Adrenal gland (tissue), 12 donors: ENCODE data around the gene NKPD1. TPM values are rescaled to one million over a fixed set of nuclear protein-coding genes. Genes with fewer than 3 reads are reported as not detected.
"Not testable (repeated sequence)": the region's sequence is repeated elsewhere in the genome, so short reads cannot be mapped to it uniquely, and the experiment has no call there.

Experiments used
- DNase-seq, 7 donors: peaks; one replicate each; pipeline ENCODE4 v3.0.0-alpha.2; 2019 to 2020
- H3K27ac ChIP-seq, 5 donors: fragments of 200-600 bp; sonication (generic) in 4 of 5; 1 replicate in 3 of 5; 2 replicates in 2 of 5; pipeline versions ENCODE4 v1.5.1 to v1.8.0; 2016 to 2020; ENCODE audit warnings: mild to moderate bottlenecking in 1 of 5
- H3K27me3 ChIP-seq: fragments of 200-600 bp; 2 replicates; pipeline ENCODE4 v1.8.0; 2021
- H3K36me3 ChIP-seq, 2 donors: fragments of 200-600 bp; replicated peaks in 1 of 2; 1 replicate in 1 of 2; 2 replicates in 1 of 2; pipeline versions ENCODE4 v1.5.1 to v1.8.0; 2018 to 2022
- H3K4me1 ChIP-seq, 2 donors: fragments of 200-600 bp; replicated peaks in 1 of 2; 1 replicate in 1 of 2; 2 replicates in 1 of 2; pipeline versions ENCODE4 v1.5.1 to v1.8.0; 2018 to 2021
- H3K4me3 ChIP-seq, 4 donors: fragments of 200-600 bp; sonication (generic) in 3 of 4; one replicate each; pipeline ENCODE4 v1.5.1; 2016 to 2018
- H3K9me3 ChIP-seq, 3 donors: fragments of 200-600 bp; sonication (generic) in 1 of 3; replicated peaks in 1 of 3; 1 replicate in 2 of 3; 2 replicates in 1 of 3; pipeline versions ENCODE4 v1.5.1 to v1.8.0; 2016 to 2021
- CTCF ChIP-seq, 6 experiments: fragments of 450-650 bp in 4 of 6; fragments of 200-600 bp in 2 of 6; sonication (generic) in 1 of 6; IDR thresholded peaks; 1 replicate in 5 of 6; 2 replicates in 1 of 6; pipeline versions ENCODE4 v1.5.1 to v1.8.0; 2016 to 2021; ENCODE audit warnings: antibody characterized with exemption in 6 of 6, mild to moderate bottlenecking in 2 of 6, moderate library complexity in 1 of 6
- POLR2A ChIP-seq, 2 donors: fragments of 450-650 bp; IDR thresholded peaks; one replicate each; pipeline ENCODE4 v1.6.1; 2017; ENCODE audit warnings: antibody characterized with exemption in 2 of 2, mild to moderate bottlenecking in 2 of 2, moderate library complexity in 1 of 2
- WGBS, 4 donors: extraction: QIAGEN DNeasy Blood & Tissue Kit in 2 of 4; methylation state at CpG; one replicate each; pipeline versions ENCODE4 v1.1.5 to v1.1.7; 2013 to 2017; 5-methylcytosine and 5-hydroxymethylcytosine counted together
- intact Hi-C, 2 donors: fragments of 100-400 bp; cut with DNase I; formaldehyde crosslinking; loops; one replicate each; pipeline versions ENCODE4 v1.14.1 to v1.15.0; 2022 to 2023
- polyA plus RNA-seq, 3 donors: library from polyadenylated mRNA; stranded (reverse); fragments of 200-250 nt in 2 of 3; fragments of 350-450 nt in 1 of 3; fragmentation: Illumina TruSeq in 1 of 3; extraction: RNeasy Lipid Tissue Mini Kit (QIAGEN cat#74804) in 1 of 3; gene quantifications; one replicate each; pipeline ENCODE4 v1.2.3, GENCODE V29; 2013 to 2014
- total RNA-seq, 9 donors: library from RNA; depleted of rRNA in 4 of 9; stranded (reverse); fragments of >200 nt in 4 of 9; fragments of 120-200 nt in 1 of 9; fragmentation: NEBNext Ultra II Directional in 1 of 9; extraction: Animal tissue kit (Norgen Biotek cat#: 25700) in 1 of 9; gene quantifications; one replicate each; pipeline versions ENCODE4 v1.1.0 to v1.2.4, GENCODE V29; 2013 to 2023
- donor health status: healthy with polysubstance abuse.
- donor health status: Bipolar disorder and iron deficiency.
- donor health status: DM: yes; HTN: yes; CAD: no.
- donor health status: DM: no; HTN: no; CAD: no.
- donor health status: DM: no; HTN: no; CAD: no.
- donor health status: DM: yes; HTN: yes; CAD: no.

NKPD1 gene
- total and polyA plus RNA-seq, 12 donors: 0.06 to 1.1 (median 0.25) TPM; not detected in 2

DNA sequence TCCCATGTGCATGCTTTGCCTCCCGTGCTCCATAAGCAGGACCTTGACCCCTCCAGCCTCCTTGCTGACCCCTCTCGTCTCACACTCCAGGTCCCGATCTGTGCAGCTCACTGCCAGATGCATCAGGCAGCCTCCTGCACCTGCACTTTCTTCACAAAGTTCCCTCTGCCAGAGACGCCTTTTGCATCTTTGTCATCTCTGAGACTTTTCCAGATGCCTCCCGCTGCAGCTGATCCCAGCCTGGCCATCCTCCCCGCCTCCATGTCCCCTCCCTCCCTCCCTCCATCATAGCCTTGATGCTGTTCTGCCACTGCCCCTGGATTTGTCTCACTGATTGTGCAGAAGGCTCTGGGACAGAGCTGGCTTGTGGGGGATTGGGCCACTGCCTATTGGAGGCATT lies 38.0 kb downstream of the NKPD1 start:
- Histone ChIP-seq H3K9me3 (no peaks in the 10 kb centered on the region), H3K4me3 (no peak overlapping the region), H3K4me1 (peaks cover 17 to 45% of the 10 kb centered on the region in 2 donors), H3K27me3 (no peaks in the 10 kb centered on the region), H3K36me3 (no peaks in the 10 kb centered on the region), H3K27ac (peak overlapping the region in 1 of 5 donors; percentile 26)
- WGBS, 4 donors: 39 to 51% (median 42%) methylated on average over 6 of the region's 6 CpGs
- TF ChIP-seq POLR2A (IDR thresholded peaks at IDR 0.05): no peak
- no peak for TF ChIP-seq CTCF (IDR thresholded peaks at IDR 0.05)
- intact Hi-C loops: no loop called here
- no peak for DNase-seq

GRCh38 chr19:45121827-45122345 lies 38.9 kb downstream of the NKPD1 start:
- intact Hi-C loops: no loop called here
- no peaks in the 10 kb centered on the region for H3K27me3 ChIP-seq
- no peak overlapping the region for H3K27ac ChIP-seq
- WGBS, 4 donors: 83 to 89% (median 86%) methylated on average over 3 to 11 of the region's 11 CpGs
- TF ChIP-seq CTCF (IDR thresholded peaks at IDR 0.05): no peak
- no peak for TF ChIP-seq POLR2A (IDR thresholded peaks at IDR 0.05)
- H3K9me3 ChIP-seq: no peaks in the 10 kb centered on the region
- no peak for DNase-seq
- no peak overlapping the region for H3K4me3 ChIP-seq
- peaks cover 24 to 53% of the 10 kb centered on the region in 2 donors for H3K4me1 ChIP-seq
- no peaks in the 10 kb centered on the region for H3K36me3 ChIP-seq

DNA sequence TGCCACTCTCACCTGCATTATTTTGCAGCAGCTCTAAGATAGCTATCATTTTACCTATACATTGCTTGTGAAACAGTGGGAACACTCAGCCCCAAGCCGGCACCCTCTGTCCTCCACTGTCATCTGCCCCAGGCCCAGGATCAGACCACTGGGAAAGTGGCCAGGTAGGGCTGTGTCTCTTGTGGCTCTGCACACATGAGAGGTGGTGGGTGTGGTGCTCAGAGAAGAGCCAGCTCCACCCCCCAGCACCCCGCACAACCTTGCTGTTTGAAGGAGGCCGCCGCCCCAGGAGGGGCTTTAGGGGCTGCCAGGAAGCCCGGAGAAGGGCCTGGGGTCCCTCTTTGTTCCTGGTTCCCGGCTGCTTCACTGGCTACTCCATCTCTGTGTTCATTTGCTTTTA lies 41.2 kb downstream of the NKPD1 start:
- no peaks in the 10 kb centered on the region for H3K36me3 ChIP-seq
- H3K27ac ChIP-seq: peak overlapping the region in 1 of 5 donors; percentile 92
- H3K4me3 ChIP-seq: no peak overlapping the region
- H3K9me3 ChIP-seq: no peaks in the 10 kb centered on the region
- WGBS, 4 donors: 85 to 92% (median 88%) methylated on average over 6 of the region's 6 CpGs
- intact Hi-C loops: no loop called here
- no peak for TF ChIP-seq CTCF (IDR thresholded peaks at IDR 0.05)
- no peak for TF ChIP-seq POLR2A (IDR thresholded peaks at IDR 0.05)
- no peak for DNase-seq
- no peaks in the 10 kb centered on the region for H3K27me3 ChIP-seq
- H3K4me1 ChIP-seq: peaks cover 24 to 44% of the 10 kb centered on the region in 2 donors

DNA sequence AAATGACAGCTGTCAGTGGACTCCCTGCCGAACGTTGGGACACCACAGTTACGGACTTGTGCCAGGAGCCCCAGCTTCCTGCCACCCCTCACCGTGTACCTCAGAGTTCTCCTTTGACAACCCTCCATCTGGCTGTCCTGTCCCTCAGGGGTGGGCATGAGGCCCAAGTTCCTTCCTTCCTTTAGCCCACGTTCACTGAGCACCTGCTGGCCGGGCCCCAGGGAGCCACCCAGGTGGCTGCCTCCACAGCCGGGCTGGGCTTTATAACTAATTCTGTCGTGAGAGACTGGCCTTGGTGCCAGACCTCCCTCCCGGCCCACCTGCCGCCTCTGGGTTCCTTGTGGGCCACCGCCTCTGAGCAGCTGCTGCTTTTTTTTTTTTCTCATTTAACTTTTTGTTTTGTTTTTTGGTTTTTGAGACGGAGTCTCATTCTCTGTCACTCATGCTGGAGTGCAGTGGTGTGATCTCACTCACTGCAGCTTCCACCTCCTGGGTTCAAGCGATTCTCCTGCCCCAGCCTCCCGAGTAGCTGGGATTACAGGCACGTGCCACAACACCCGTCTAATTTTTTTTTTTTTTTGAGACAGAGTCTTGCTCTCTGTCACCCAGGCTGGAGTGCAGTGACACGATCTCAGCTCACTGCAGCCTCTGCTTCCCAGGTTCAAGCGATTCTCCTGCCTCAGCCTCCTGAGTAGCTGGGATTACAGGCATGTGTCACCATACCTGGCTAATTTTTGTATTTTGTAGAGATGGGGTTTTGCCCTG lies 42.0 kb downstream of the NKPD1 start:
- WGBS, 4 donors: 42 to 60% (median 50%) methylated on average over 14 to 18 of the region's 18 CpGs
- H3K9me3 ChIP-seq, H3K36me3 ChIP-seq, H3K4me3 ChIP-seq, intact Hi-C loops, H3K27me3 ChIP-seq, DNase-seq: not testable (repeated sequence)
- Histone ChIP-seq H3K27ac (peak overlapping the region in 4 of 5 donors; percentile 25 to 92 (median 90)), H3K4me1 (peaks cover 24 to 44% of the 10 kb centered on the region in 2 donors)
